GM23248 (cell line): ENCODE data around the gene ITGA1.

Experiments used
- EZH2 ChIP-seq: fragments of 200-600 bp; sonication (generic); IDR thresholded peaks from 2 replicates; pipeline ENCODE4 v1.6.1; 2018; ENCODE audit warnings: antibody characterized with exemption, mild to moderate bottlenecking; ENCODE audit not compliant: insufficient read depth, poor library complexity, severe bottlenecking
- EZH2phosphoT487 ChIP-seq: fragments of 200-600 bp; sonication (generic); IDR thresholded peaks from 2 replicates; pipeline ENCODE4 v1.6.1; 2018; ENCODE audit warnings: antibody characterized with exemption, moderate library complexity, mild to moderate bottlenecking, low read depth; ENCODE audit not compliant: insufficient read depth

GRCh38 chr5:52760695-52761366, 26.9 kb upstream of the ITGA1 start:
- TF ChIP-seq EZH2 (no peak), EZH2phosphoT487 (no peak)
